Lower lobe of right lung (tissue), 2 donors: ENCODE measurements around the gene SPOCD1. TPM values are rescaled to one million over a fixed set of nuclear protein-coding genes. Genes with fewer than 3 reads are reported as not detected.

Experiments used
- ATAC-seq, 2 donors: fragments of 200-7000 bp; cut with Tn5 transposase; one replicate each; pipeline ENCODE4 v1.9.1; 2020 to 2022; ENCODE audit warnings: mild to moderate bottlenecking in 2 of 2, moderate library complexity in 2 of 2
- DNase-seq: peaks from one replicate; pipeline ENCODE4 v3.0.0-alpha.2; 2020
- H3K27ac ChIP-seq: fragments of 200-600 bp; one replicate; pipeline ENCODE4 v1.8.0; 2022
- H3K27me3 ChIP-seq: fragments of 200-600 bp; one replicate; pipeline ENCODE4 v1.8.0; 2022; ENCODE audit warnings: low read depth
- H3K36me3 ChIP-seq: fragments of 200-600 bp; one replicate; pipeline ENCODE4 v1.8.0; 2022; ENCODE audit warnings: mild to moderate bottlenecking
- H3K4me1 ChIP-seq: fragments of 200-600 bp; one replicate; pipeline ENCODE4 v1.8.0; 2022
- H3K4me3 ChIP-seq: fragments of 200-600 bp; one replicate; pipeline ENCODE4 v1.8.0; 2022; ENCODE audit warnings: mild to moderate bottlenecking
- H3K9me3 ChIP-seq: fragments of 200-600 bp; one replicate; pipeline ENCODE4 v1.8.0; 2022
- CTCF ChIP-seq: fragments of 200-600 bp; IDR thresholded peaks from one replicate; pipeline ENCODE4 v1.8.0; 2022; ENCODE audit warnings: antibody characterized with exemption, mild to moderate bottlenecking
- intact Hi-C: fragments of 100-400 bp; cut with DNase I; formaldehyde crosslinking; loops from one replicate; pipeline ENCODE4 v1.11.0; 2022
- total RNA-seq: library from RNA; stranded (reverse); fragmentation: NEBNext Ultra II Directional; extraction: Animal tissue kit (Norgen Biotek cat#: 25700); gene quantifications from one replicate; pipeline ENCODE4 v1.2.1, GENCODE V29; 2021
- donor health status: DM: no; HTN: yes; CAD: no; lungs with severe emphysema.

SPOCD1 gene
- total RNA-seq, 1 donor from 2014 or later, result 21.6 TPM

GRCh38 chr1:31804098-31804497 is 11.7 kb downstream of the SPOCD1 start:
- intact Hi-C loops, result no loop called here
- H3K4me1 ChIP-seq, result no peaks in the 10 kb centered on the region
- no peak for TF ChIP-seq CTCF
- no peak overlapping the region for H3K4me3 ChIP-seq
- no peak for DNase-seq
- no peak overlapping the region for H3K27ac ChIP-seq
- no peak for ATAC-seq
- no peaks in the 10 kb centered on the region for H3K27me3 ChIP-seq
- no peaks in the 10 kb centered on the region for H3K36me3 ChIP-seq
- H3K9me3 ChIP-seq, result no peaks in the 10 kb centered on the region

GRCh38 chr1:31803610-31804009 is 12.2 kb downstream of the SPOCD1 start:
- DNase-seq, result no peak
- H3K36me3 ChIP-seq, result no peaks in the 10 kb centered on the region
- no peak overlapping the region for H3K27ac ChIP-seq
- H3K27me3 ChIP-seq, result no peaks in the 10 kb centered on the region
- intact Hi-C loops, result no loop called here
- no peak for ATAC-seq
- H3K4me1 ChIP-seq, result no peaks in the 10 kb centered on the region
- TF ChIP-seq CTCF, result no peak
- no peak overlapping the region for H3K4me3 ChIP-seq
- no peaks in the 10 kb centered on the region for H3K9me3 ChIP-seq

GRCh38 chr1:31802190-31803150 is 13.4 kb downstream of the SPOCD1 start:
- H3K36me3 ChIP-seq, result no peaks in the 10 kb centered on the region
- peak overlapping the region; percentile 41 for H3K4me3 ChIP-seq
- no peak for TF ChIP-seq CTCF
- no peaks in the 10 kb centered on the region for H3K4me1 ChIP-seq
- H3K27me3 ChIP-seq, result peaks cover 3% of the 10 kb centered on the region
- intact Hi-C loops, result no loop called here
- H3K27ac ChIP-seq, result peak overlapping the region; percentile 31
- no peak for ATAC-seq
- no peaks in the 10 kb centered on the region for H3K9me3 ChIP-seq
- DNase-seq, result no peak

GRCh38 chr1:31801458-31801857 is 14.4 kb downstream of the SPOCD1 start:
- no peaks in the 10 kb centered on the region for H3K36me3 ChIP-seq
- TF ChIP-seq CTCF, result no peak
- H3K4me1 ChIP-seq, result no peaks in the 10 kb centered on the region
- H3K27ac ChIP-seq, result no peak overlapping the region
- peaks cover 4% of the 10 kb centered on the region for H3K27me3 ChIP-seq
- H3K4me3 ChIP-seq, result no peak overlapping the region
- ATAC-seq (no peak), DNase-seq (no peak)
- intact Hi-C loops, result no loop called here
- no peaks in the 10 kb centered on the region for H3K9me3 ChIP-seq

GRCh38 chr1:31800674-31800967 is 15.2 kb downstream of the SPOCD1 start:
- Histone ChIP-seq H3K9me3 (no peaks in the 10 kb centered on the region), H3K36me3 (no peaks in the 10 kb centered on the region), H3K27me3 (peaks cover 4% of the 10 kb centered on the region), H3K4me1 (no peaks in the 10 kb centered on the region), H3K27ac (no peak overlapping the region), H3K4me3 (no peak overlapping the region)
- DNase-seq, result no peak
- ATAC-seq, result no peak
- intact Hi-C loops, result no loop called here
- TF ChIP-seq CTCF, result no peak
